NOMO-1 treated with dmso at 0.1 percent for 144 hours (cell line): ENCODE data around the gene S100PBP.

Source experiments
- DNase-seq: peaks from one replicate; lab custom pipeline; 2025; ENCODE audit not compliant: unreplicated experiment; lab: John Stamatoyannopoulos, UW

The S100PBP gene

DNA sequence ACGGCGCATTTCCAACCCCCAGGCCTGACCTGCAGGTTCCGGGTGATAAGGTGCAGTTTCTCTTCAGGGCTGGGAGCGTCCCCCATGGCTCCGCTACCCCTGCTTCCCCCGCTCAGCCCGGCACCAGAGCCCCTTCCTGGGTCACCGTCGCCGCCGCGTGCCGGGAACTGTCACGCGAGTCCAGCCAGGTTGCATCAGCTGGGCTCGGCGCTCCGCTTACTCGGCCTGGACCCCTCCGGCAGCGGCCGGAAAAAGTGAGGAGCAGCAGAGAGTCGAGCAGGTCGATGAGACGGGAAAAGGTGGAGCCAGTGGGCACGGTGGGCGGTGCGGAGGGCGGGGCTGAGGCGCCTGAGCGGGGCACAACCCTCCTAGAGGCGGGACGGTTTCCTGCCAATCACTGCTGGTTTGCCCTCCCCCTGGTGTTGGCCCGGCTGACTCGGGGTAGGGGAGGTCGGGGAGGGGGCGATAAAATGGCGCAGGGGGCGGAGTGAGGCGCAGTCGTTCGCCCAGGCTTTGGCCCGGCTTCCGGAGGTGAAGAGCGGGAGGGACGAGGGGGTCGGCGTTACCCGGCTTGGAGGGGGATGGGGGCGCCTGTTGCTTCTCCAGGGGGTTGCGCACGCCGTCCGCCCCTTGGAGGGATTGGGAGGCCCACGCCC, at the start of gene S100PBP, which contains the start of gene YARS1:
Gene S100PBP (plus strand): TSS at position 495 of the 656 bp plus-strand sequence. CDS start 8,447 bp downstream, outside the sequence.
Gene YARS1 (minus strand): TSS at position 200 of the 656 bp plus-strand sequence. CDS start 114 bp downstream, at position 86.
- peak; percentile 96 for DNase-seq

DNA sequence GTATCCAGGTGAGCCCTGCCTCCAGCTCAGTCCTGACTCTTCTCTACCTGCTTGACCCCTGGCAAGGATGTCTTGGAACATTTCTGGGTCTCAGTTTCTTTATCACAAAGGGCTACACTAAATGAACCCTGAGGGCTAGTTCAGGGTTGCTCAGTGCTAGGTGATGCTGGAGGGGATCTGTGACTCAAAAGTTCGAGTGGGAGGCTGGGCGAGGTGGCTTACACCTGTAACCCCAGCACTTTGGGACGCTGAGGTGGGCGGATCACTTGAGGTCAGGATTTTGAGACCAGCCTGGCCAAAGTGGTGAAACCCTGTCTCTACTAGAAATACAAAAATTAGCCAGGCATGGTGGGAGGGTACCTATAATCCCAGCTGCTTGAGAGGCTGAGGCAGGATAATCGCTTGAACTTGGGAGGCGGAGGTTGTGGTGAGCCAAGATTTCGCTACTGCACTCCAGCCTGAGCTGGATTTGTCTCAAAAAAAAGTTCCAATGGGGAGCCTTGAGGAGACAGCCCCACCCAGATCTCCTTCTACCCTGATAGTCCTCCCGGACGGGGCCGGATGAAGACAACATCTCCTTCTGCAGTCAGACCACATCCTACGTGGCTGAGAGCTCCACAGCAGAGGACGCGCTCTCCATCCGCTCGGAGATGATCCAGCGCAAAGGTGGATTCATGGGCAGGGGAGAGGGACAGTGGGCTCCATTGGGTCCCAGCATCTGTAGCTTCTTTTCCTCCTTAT, 49.2 kb upstream of the S100PBP start:
- no peak for DNase-seq

DNA sequence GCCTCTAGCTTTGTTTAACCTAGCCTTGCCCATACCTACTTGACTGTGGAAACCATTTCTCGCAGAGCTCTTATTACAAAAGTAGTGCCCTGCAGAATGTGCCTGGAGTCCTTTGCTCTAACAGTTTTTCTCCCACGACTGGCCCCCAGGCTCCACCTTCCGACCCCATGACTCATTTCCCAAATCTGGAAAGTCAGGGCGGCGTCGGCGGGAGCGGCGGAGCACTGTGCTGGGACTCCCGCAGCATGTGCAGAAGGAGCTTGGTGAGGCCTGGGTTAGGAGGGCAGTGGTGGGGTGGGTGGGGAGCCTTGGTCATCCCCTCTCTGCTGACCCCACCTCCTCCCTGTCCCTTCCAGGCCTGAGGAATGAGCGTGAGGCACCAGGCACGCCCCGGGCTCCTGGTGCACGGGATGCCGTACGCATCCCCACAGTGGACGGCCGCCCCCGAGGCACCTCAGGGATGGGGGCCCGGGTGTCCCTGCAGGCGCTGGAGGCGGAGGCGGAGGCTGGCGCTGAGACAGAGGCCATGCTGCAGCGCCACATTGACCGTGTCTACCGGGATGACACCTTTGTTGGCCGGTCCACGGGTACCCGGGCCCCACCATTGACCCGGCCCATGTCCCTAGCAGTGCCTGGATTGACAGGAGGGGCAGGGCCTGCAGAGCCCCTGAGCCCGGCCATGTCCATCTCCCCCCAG, 47.8 kb upstream of the S100PBP start:
- no peak for DNase-seq

DNA sequence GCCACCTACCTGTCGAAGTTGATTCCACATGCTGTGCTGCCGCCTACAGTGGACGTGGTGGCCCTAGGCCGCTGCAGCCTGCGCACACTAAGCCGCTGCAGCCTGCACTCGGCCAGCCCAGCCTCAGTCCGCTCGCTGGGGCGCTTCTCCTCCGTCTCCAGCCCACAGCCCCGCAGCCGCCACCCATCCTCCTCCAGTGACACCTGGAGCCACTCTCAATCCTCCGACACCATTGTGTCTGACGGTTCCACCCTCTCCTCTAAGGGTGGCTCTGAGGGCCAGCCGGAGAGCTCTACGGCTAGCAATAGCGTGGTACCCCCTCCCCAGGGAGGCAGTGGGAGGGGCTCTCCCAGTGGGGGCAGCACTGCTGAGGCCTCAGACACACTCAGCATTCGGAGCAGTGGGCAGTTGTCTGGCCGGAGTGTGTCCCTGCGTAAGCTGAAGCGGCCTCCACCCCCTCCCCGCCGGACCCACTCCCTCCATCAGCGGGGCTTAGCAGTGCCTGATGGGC, 47.2 kb upstream of the S100PBP start:
- no peak for DNase-seq

DNA sequence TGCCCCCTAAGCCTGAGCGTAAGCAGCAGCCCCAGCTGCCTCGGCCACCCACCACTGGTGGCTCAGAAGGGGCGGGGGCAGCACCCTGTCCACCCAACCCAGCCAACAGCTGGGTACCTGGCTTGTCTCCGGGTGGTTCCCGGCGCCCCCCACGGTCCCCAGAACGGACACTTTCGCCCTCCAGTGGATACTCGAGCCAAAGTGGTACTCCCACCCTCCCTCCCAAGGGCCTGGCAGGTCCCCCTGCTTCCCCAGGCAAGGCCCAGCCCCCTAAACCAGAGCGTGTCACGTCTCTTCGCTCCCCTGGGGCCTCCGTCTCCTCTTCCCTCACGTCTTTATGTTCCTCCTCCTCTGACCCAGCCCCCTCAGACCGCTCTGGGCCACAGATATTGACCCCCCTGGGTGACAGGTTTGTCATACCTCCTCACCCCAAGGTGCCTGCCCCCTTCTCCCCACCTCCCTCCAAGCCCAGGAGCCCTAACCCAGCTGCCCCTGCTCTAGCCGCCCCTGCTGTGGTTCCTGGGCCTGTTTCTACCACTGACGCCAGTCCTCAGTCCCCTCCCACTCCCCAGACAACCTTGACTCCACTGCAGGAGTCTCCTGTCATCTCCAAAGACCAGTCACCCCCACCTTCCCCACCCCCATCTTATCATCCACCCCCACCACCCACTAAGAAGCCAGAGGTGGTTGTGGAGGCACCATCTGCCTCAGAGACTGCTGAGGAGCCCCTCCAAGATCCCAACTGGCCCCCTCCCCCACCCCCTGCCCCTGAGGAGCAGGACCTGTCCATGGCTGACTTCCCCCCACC, 46.5 kb upstream of the S100PBP start:
- no peak for DNase-seq

DNA sequence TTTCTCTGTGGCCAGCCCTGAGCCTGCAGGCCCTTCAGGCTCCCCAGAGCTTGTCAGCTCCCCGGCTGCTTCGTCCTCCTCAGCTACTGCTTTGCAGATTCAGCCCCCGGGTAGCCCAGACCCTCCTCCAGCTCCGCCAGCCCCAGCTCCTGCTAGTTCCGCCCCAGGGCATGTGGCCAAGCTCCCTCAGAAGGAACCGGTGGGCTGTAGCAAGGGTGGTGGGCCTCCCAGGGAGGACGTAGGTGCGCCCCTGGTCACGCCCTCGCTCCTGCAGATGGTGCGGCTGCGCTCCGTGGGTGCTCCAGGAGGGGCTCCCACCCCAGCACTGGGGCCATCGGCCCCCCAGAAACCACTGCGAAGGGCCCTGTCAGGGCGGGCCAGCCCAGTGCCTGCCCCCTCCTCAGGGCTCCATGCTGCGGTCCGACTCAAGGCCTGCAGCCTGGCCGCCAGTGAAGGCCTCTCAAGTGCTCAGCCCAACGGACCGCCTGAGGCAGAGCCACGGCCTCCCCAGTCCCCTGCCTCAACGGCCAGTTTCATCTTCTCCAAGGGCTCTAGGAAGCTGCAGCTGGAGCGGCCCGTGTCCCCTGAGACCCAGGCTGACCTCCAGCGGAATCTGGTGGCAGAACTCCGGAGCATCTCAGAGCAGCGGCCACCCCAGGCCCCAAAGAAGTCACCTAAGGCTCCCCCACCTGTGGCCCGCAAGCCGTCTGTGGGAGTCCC, 45.7 kb upstream of the S100PBP start:
- DNase-seq = no peak

DNA sequence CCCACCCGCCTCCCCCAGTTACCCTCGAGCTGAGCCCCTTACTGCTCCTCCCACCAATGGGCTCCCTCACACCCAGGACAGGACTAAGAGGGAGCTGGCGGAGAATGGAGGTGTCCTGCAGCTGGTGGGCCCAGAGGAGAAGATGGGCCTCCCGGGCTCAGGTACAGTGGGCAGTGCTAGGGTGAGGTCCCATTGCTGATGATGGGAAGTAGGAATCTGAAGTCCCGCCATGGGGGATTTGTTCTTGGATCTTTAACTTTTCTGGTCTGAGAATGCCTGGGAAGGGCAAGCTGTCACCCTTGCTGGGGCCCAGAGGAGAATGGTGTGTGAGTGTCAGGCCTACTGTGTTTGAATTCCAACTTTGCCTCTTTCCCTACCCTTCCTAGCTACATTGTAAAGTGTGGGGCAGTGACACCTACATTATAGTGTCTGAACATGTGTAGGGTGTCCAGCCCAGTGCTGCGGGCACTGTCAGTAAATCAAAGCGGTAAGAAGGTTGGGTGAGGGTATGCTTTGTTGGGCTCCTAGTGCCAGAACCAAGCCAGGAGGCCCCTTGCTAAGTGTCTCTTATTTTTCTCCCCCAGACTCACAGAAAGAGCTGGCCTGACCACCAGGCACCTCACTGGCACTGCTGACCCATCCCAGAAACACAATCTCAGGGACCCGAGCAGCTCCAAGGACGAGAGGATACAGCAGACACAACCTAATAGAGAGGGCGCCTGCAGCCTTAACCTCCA, 45.0 kb upstream of the S100PBP start:
- DNase-seq = no peak

DNA sequence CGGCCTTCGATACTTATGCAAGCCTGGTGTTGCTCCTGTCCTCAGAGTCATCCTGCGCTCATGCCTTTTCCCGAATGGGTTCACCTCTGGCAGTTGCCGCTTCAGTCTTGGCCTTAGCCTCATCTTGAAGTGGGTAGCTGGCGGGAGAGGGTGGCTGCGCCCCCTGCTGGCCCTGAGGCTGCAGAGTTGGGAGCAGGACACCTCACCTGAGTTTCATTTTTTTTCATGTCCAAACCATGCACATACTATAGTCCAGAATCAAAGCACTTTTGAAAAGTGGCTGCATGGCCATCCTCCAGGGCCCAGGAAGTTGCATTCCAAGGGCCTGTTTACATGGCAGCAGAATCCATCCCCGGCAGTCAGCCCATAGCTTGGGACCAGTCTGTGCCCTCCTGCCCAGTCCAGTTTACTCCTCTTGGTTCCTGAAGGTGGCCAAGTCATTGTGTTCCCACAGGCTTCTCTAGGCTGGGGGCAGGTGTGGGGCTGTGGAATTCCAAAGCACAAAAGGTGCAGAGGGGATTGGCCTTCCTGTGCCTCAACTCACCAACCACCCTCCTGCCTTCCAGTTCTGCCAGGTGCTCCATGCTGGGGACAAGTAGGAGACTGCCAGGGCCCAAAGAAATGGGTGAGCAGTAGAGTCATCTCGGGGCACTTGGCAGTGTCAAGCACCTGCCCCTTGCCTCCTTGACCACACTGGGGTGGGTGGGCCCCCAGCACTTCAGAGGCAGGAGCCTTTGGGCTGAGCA, 44.3 kb upstream of the S100PBP start:
- DNase-seq = peak; percentile 23

DNA sequence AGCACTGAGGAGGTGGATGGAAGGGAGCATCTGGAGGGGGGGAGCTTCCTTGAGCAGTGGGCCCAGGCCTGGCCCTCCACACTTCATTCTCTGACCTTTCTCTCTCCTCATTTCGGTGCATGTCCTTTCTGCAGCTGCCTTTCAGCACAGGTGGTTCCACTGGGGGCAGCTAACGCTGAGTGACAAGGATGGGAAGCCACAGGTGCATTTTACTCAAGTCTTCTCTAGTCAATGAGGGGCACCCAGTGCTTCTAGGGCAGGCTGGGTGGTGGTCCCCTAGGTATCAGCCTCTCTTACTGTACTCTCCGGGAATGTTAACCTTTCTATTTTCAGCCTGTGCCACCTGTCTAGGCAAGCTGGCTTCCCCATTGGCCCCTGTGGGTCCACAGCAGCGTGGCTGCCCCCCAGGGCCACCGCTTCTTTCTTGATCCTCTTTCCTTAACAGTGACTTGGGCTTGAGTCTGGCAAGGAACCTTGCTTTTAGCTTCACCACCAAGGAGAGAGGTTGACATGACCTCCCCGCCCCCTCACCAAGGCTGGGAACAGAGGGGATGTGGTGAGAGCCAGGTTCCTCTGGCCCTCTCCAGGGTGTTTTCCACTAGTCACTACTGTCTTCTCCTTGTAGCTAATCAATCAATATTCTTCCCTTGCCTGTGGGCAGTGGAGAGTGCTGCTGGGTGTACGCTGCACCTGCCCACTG, 43.5 kb upstream of the S100PBP start:
- DNase-seq = no peak

DNA sequence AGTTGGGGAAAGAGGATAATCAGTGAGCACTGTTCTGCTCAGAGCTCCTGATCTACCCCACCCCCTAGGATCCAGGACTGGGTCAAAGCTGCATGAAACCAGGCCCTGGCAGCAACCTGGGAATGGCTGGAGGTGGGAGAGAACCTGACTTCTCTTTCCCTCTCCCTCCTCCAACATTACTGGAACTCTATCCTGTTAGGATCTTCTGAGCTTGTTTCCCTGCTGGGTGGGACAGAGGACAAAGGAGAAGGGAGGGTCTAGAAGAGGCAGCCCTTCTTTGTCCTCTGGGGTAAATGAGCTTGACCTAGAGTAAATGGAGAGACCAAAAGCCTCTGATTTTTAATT, 43.0 kb upstream of the S100PBP start:
- DNase-seq = no peak

DNA sequence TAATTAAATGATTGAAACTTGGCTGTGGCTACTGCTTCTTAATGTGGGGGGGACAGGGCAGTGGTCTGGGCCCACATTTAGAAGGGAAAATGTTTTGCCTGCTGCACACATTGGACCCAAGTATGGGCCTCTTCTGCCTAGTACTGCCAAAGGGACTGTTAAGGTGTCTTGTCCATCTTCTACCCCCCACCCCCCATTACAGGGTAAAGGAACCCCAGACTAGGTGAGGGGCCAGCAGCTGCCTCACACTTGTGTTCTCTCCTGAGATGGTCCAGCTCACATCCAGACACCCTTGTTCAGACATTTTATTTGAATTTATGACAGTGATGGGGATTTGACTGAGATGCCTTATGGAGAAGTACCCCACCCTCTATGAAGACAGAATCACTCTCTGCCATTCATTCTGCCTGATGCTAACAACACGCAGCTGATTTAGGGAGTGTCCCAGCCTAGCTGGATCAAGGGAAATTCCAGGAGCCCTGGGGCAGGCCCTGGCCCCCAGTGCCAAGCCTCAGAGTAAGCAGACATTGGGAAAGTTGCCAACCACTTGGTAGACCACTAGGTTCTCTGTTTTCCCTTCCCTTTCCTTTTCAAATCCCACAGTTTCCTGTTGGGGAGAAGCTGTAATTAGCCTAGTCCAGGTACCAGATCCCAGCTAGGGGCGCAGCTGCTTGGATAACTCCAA, 42.4 kb upstream of the S100PBP start:
- no peak for DNase-seq

DNA sequence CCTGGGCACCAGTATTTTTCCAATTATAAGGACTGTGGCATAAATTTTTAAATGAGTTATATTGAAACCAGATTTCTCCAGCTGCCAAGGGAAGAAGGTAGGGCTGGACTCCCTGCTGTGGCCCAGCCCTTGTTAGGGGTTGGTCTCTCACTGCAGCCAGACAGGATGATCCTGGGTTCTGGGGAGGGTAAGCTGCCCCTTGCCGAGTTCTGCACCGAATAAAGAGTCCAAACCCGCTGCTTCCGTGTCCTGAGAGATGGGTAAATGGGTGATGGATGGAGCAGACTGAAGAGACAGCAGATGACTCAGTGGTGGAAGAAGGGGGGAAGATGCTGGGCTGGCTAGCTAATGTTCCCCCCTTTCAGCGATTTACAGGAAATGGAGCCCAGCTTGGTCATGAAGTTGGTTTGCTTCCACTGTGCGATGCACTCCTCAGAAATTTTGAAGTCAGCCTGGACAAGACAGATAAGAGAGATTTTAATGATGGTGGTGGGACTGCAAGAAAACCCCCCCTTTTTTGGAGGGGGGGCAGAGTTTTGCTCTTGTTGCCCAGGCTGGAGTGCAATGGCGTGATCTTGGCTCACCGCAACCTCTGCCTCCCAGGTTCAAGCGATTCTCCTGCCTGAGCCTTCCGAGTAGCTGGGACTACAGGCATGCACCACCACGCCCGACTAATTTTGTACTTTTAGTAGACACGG, 41.7 kb upstream of the S100PBP start:
- DNase-seq = no peak

DNA sequence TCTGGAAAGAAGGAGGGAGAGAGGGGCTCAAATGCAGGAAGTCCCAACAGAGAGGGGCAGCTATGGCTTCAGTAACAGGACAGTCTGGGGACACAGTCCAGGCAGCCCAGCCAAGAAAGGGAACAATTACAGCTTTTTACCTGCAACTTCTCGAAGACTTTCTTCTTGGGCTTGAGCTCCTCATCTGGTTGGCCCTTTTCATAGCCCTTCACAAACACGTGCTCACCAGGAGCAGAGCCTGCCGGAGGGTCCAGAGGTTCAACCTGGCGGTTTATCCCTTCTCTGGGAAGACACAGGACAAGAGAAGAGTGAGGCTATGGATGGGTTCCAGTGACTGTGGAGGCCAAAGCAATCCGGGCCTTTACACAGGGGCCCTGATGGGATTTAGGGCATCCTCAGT, 38.2 kb upstream of the S100PBP start:
- DNase-seq = no peak

DNA sequence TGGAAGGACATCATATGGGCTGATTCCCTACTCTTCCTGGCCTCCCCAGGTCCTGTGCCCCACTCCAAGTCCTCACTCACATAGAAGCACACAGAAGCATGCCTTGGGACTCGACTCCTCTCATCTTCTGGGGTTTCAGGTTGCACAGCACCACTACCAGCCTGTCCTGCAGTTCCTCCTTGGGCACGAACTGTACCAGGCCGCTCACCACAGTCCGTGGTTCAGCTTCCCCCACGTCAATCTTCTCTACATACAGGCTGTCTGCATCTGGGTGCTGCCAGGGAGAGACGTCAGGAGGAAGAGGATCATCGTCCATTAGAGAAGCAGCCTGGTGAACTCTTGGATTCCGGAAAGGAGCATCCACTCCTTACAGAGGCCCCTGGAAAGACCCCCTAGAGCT, 37.4 kb upstream of the S100PBP start:
- DNase-seq = no peak

DNA sequence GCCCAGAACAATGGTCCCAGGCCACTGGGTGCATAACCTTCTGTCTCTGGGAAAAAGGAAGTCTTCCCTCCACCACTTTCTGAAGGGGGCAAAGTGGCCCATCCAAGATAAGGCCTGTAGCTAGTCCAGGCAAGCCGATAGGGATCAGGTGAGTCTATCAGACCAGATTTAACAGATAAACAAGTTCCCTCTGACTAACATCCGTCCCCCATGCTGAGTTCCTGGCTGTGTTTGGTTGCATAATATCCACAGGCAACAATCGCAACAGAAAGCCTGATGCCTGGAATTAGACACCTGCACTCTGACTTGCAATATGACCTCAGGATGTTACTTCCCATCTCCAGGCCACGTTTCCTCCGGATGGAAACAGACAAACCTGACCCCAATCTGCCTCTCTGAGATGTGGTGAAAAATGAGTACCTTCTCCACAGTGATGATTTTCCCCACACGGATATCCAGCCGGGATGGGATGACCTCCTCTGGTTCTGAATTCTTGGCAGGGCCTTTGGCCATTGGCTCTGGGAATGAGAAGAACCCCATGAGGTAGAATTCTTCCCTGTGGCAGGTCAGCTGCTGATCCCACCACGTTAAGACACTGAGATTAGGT, 36.7 kb upstream of the S100PBP start:
- no peak for DNase-seq

DNA sequence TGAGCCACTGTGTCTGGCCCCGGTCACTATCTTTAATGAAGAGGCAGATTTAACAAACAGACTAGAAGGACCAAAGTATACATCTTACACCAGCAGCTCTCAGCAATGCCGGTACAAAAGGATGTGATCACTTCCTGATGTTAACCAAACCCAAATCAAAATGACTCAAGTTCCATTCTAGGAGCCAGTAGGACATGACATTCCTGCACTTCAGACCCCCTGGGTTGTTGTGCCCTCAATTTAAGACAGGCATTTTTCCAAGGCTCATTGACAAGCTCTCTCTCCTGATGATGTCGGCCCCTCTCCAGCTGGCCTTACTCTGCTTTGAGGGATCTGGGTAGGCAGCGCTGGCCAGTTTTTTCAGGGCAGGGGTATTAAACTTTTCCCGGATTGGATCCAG, 35.4 kb upstream of the S100PBP start:
- no peak for DNase-seq

DNA sequence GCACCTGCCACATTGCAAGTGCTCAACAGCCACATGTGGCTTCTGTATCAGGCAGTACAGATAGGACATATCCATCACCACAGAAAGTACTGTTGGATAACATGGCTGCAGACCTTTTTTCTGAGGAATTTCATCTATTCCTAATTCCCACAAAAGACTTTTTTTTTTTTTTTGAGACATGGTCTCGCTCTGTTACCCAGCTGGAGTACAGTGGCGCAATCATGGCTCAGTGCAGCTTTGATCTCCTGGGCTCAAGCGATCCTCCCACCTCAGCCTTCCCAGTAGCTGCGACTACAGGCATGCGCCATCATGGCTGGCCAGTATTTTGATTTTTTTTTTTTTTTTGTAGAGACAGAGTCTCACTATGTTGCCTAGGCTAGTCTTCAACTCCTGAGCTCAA, 33.6 kb upstream of the S100PBP start:
- DNase-seq = no peak
